ENCODE results near the gene METAP2. TPM values are rescaled to one million over a fixed set of nuclear protein-coding genes. Genes with fewer than 3 reads are reported as not detected.

Gene METAP2
- polyA plus RNA-seq, 1 donor (not counting 4 experiments of a cell fraction or from before 2014, with no cell fraction given), result 103 TPM

- H4K20me1 ChIP-seq (ENCODE audit: control insufficient read depth, extremely low read depth, insufficient read depth, low read length), result peaks cover 2% of the 10 kb centered on the region
- no peak overlapping the region for H3K9ac ChIP-seq (ENCODE audit: control insufficient read depth, extremely low read depth, insufficient read depth, low read length)
- peaks cover 14 to 18% of the 10 kb centered on the region in 2 experiments for H3K36me3 ChIP-seq (ENCODE audit: control insufficient read depth in 2 of 2, extremely low read depth in 1 of 2, insufficient read depth in 2 of 2, low read length in 2 of 2)
- DNase-seq (ENCODE audit: low read depth, low spot score) (no peak), FAIRE-seq (no peak)
- H3K9me3 ChIP-seq (ENCODE audit: control insufficient read depth, low read depth, low read length), result no peaks in the 10 kb centered on the region
- H3K27ac ChIP-seq (ENCODE audit: control insufficient read depth, insufficient read depth, low read length), result no peak overlapping the region
- TF ChIP-seq CTCF (optimal IDR thresholded peaks at IDR 0.05 in 1 of 3, IDR thresholded peaks at IDR 0.05 in 1 of 3, conservative IDR thresholded peaks at IDR 0.05 in 1 of 3; ENCODE audit: extremely low read depth in 1 of 3, insufficient read depth in 2 of 3, low read length in 3 of 3) (no peak), EZH2 (IDR thresholded peaks at IDR 0.05; ENCODE audit: low read length) (no peak)
- no peaks in the 10 kb centered on the region for H3K27me3 ChIP-seq (ENCODE audit: control insufficient read depth, extremely low read depth, insufficient read depth, low read length)
- H3K4me1 ChIP-seq (ENCODE audit: control insufficient read depth, extremely low read depth, insufficient read depth, low read length), result no peaks in the 10 kb centered on the region
- dilution Hi-C loops (cut with MboI; ENCODE audit: extremely low pct_ligation_motif_present, low sequenced_read_pairs), result no loop called here
- no peak overlapping the region for H3K4me3 ChIP-seq (ENCODE audit: control insufficient read depth in 2 of 3, extremely low read depth in 1 of 3, insufficient read depth in 2 of 3, low read depth in 1 of 3, low read length in 3 of 3)
- no peak overlapping the region for H3K4me2 ChIP-seq (ENCODE audit: control insufficient read depth, extremely low read depth, insufficient read depth, low read depth, low read length)
- no peaks in the 10 kb centered on the region for H3K9me1 ChIP-seq (ENCODE audit: control insufficient read depth, extremely low read depth, insufficient read depth, low read length)
- H3K79me2 ChIP-seq (ENCODE audit: control insufficient read depth, insufficient read depth, low read length), result peaks cover 7% of the 10 kb centered on the region
- no peak overlapping the region for H2AFZ ChIP-seq (ENCODE audit: control insufficient read depth, low read length)
These were observed 31.1 kb downstream of the METAP2 start for GRCh38 chr12:95505039-95505438.

GRCh38 chr12:95506707-95507523 lies 33.0 kb downstream of the METAP2 start:
- no peak overlapping the region for H3K27ac ChIP-seq (ENCODE audit: control insufficient read depth, insufficient read depth, low read length)
- H3K9ac ChIP-seq (ENCODE audit: control insufficient read depth, extremely low read depth, insufficient read depth, low read length), result no peak overlapping the region
- no peak overlapping the region for H2AFZ ChIP-seq (ENCODE audit: control insufficient read depth, low read length)
- DNase-seq (ENCODE audit: low read depth, low spot score) (no peak), FAIRE-seq (no peak)
- no peak for TF ChIP-seq CTCF (optimal IDR thresholded peaks at IDR 0.05 in 1 of 3, IDR thresholded peaks at IDR 0.05 in 1 of 3, conservative IDR thresholded peaks at IDR 0.05 in 1 of 3; ENCODE audit: extremely low read depth in 1 of 3, insufficient read depth in 2 of 3, low read length in 3 of 3)
- no peak for TF ChIP-seq EZH2 (IDR thresholded peaks at IDR 0.05; ENCODE audit: low read length)
- dilution Hi-C loops (cut with MboI; ENCODE audit: extremely low pct_ligation_motif_present, low sequenced_read_pairs), result no loop called here
- H3K4me2 ChIP-seq (ENCODE audit: control insufficient read depth, extremely low read depth, insufficient read depth, low read depth, low read length), result no peak overlapping the region
- H3K9me1 ChIP-seq (ENCODE audit: control insufficient read depth, extremely low read depth, insufficient read depth, low read length), result no peaks in the 10 kb centered on the region
- H3K79me2 ChIP-seq (ENCODE audit: control insufficient read depth, insufficient read depth, low read length), result peaks cover 7% of the 10 kb centered on the region
- H3K36me3 ChIP-seq (ENCODE audit: control insufficient read depth in 2 of 2, extremely low read depth in 1 of 2, insufficient read depth in 2 of 2, low read length in 2 of 2), result peaks cover 14 to 21% of the 10 kb centered on the region in 2 experiments
- no peaks in the 10 kb centered on the region for H3K27me3 ChIP-seq (ENCODE audit: control insufficient read depth, extremely low read depth, insufficient read depth, low read length)
- H3K4me3 ChIP-seq (ENCODE audit: control insufficient read depth in 2 of 3, extremely low read depth in 1 of 3, insufficient read depth in 2 of 3, low read depth in 1 of 3, low read length in 3 of 3), result no peak overlapping the region
- H3K4me1 ChIP-seq (ENCODE audit: control insufficient read depth, extremely low read depth, insufficient read depth, low read length), result no peaks in the 10 kb centered on the region
- H4K20me1 ChIP-seq (ENCODE audit: control insufficient read depth, extremely low read depth, insufficient read depth, low read length), result peaks cover 2% of the 10 kb centered on the region
- H3K9me3 ChIP-seq (ENCODE audit: control insufficient read depth, low read depth, low read length), result no peaks in the 10 kb centered on the region
